Subcutaneous abdominal adipose tissue (tissue), 5 donors: ENCODE results near the gene HTR7.
"Not testable (repeated sequence)": the region's sequence is repeated elsewhere in the genome, so short reads cannot be mapped to it uniquely, and the experiment has no call there.

Source experiments
- H3K27ac ChIP-seq: one replicate; pipeline ENCODE4 v1.7.0; 2013; ENCODE audit warnings: low read depth, mild to moderate bottlenecking, inconsistent platforms, low read length, moderate library complexity
- H3K27me3 ChIP-seq, 5 donors: one replicate each; pipeline ENCODE4 v1.7.0; 2013; ENCODE audit warnings: low read length in 5 of 5, inconsistent platforms in 1 of 5; ENCODE audit not compliant: control insufficient read depth in 5 of 5, insufficient read depth in 4 of 5
- H3K36me3 ChIP-seq, 5 donors: one replicate each; pipeline ENCODE4 v1.7.0; 2013; ENCODE audit warnings: low read length in 5 of 5; ENCODE audit not compliant: control insufficient read depth in 5 of 5, insufficient read depth in 5 of 5
- H3K4me1 ChIP-seq, 5 donors: one replicate each; pipeline ENCODE4 v1.7.0; 2013; ENCODE audit warnings: low read length in 5 of 5, mild to moderate bottlenecking in 3 of 5, moderate library complexity in 1 of 5; ENCODE audit not compliant: control insufficient read depth in 5 of 5, insufficient read depth in 5 of 5
- H3K4me3 ChIP-seq, 5 donors: one replicate each; pipeline ENCODE4 v1.7.0; 2013; ENCODE audit warnings: low read length in 5 of 5, low read depth in 1 of 5
- H3K9ac ChIP-seq, 5 donors: one replicate each; pipeline ENCODE4 v1.7.0; 2013; ENCODE audit warnings: low read length in 5 of 5, mild to moderate bottlenecking in 4 of 5, moderate library complexity in 3 of 5
- H3K9me3 ChIP-seq, 5 donors: one replicate each; pipeline ENCODE4 v1.7.0; 2013; ENCODE audit warnings: low read length in 5 of 5; ENCODE audit not compliant: control insufficient read depth in 5 of 5
- donor health status: healthy.
- donor health status: healthy.
- donor health status: healthy.
- donor health status: healthy.
- donor health status: healthy.

The HTR7 gene

DNA sequence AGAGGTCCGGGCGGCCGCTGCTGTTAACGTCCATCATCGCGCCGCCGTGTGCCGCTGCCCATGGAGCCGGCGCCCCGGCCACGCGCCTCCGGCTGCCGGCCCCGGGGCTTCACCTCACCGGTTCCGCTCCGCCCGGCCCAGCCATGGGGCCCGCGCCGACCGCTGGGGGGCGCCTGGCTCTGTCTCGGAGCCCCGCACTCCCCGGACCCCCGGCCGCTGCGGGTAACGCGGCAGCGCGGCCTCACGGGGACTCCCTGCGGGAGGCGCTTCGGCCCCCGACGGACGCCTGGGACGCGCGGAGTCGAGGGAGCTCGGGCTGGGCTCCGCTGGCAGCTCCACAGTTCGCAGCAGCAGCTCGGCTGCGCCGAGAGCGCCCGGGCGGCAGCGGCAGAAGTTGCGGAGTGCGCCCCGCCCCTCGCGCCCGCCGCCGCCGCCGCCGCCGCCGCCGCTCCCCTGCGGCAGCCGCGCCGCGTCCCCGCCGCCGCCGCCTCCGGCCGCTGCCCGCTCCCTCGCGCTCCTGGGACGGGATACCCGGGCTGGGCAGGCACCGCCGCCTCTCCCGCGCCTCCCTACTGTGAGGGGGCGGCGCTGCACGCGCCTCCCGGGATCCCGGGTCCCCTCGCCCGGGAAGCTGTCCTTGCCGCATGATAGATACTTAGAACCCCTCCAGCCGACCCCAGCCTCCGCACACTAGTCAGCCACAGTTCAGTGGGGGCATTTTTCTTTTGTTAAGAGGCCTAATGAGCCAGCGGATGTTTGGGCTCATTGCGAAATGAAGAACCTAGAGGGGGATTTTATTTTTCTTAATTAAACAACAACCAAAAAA, at the start of gene HTR7:
TSS of gene HTR7 (minus strand) at position 405 of the 826 bp plus-strand sequence. CDS start at position 37, 368 bp downstream.
- H3K4me3 ChIP-seq, result peak within 1 kb of the TSS; percentile 61 to 78 (median 69)
- no peaks in the 10 kb centered on the region for H3K36me3 ChIP-seq
- H3K9ac ChIP-seq, result peak within 1 kb of the TSS in 4 of 5 donors; percentile 48 to 80 (median 70)
- H3K27ac ChIP-seq, result no peak within 1 kb of the TSS
- H3K9me3 ChIP-seq, result no peaks in the 10 kb centered on the region
- peaks cover 9 to 34% (median 23%) of the 10 kb centered on the region in 5 donors for H3K27me3 ChIP-seq
- H3K4me1 ChIP-seq, result peaks cover 0 to 16% (median 13%) of the 10 kb centered on the region in 5 donors

DNA sequence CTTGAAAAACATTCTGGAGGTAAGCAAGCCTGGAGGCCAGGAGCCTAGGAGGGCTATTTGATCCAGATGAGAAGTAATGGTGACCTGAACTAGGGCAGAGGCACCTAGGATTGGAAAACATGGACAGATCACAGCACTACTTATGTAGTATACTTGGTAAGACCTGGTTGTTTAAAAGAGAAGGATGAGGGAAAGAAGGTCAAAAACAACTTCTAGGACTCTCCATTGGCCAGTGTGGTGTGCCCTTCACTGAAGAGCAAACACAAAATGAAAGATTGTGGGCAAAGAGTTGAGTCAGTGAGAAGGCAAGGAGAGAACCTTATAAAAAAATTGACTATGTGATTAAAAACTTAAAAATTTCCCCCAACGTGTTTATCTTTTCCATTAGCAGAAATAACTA, 48.8 kb upstream of the HTR7 start:
- Histone ChIP-seq H3K4me3 (no peak overlapping the region), H3K9ac (no peak overlapping the region), H3K27me3 (no peaks in the 10 kb centered on the region), H3K36me3 (peaks cover 8 to 34% (median 20%) of the 10 kb centered on the region in 5 donors), H3K9me3 (no peaks in the 10 kb centered on the region), H3K27ac (no peak overlapping the region), H3K4me1 (peaks cover 0 to 1% (median under 1%) of the 10 kb centered on the region in 5 donors)

DNA sequence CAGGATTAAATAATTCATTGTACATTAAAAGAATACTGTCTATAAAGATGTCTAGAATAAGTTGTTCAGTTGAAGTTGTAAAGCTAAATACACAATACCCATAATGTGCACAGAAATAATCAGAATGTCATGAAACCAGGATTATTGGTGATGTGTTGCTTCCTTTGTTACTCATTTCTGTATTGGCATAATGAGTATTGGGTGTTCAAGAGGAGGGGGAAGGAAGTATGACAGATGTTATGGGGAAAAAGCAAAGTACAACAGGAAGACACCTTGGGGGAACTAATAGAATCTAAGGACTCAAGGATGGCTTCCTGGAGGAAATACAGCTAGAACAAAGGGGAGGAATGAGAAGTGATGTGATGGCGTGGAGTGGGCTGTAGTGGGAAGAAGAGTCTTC, 48.1 kb upstream of the HTR7 start:
- peaks cover 12 to 37% (median 23%) of the 10 kb centered on the region in 5 donors for H3K36me3 ChIP-seq
- no peak overlapping the region for H3K27ac ChIP-seq

DNA sequence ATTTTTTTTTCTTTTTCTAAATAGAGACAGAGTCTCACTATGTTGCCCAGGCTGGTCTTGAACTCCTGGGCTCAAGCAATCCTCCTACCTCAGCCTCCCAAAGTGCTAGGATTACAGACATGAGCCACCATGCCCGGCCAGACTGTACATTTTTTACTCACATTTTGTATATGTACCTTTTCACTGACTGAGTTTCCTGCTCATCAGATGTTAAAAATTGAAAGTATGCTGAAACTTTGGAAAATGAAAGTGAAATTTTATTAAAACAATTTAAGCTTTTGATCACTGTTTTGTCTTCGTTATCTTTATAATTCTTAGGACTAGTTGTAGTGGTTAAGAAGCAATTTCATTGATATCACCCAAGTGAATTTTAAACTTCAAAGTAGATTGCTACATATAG, 39.1 kb upstream of the HTR7 start:
- H3K27ac ChIP-seq, H3K27me3 ChIP-seq, H3K9me3 ChIP-seq, H3K4me3 ChIP-seq, H3K9ac ChIP-seq, H3K4me1 ChIP-seq: not testable (repeated sequence)
- peaks cover 19 to 50% (median 28%) of the 10 kb centered on the region in 5 donors for H3K36me3 ChIP-seq

More for the DNA sequence above, 48.1 kb upstream of the HTR7 start:
- Histone ChIP-seq H3K4me1 (no peaks in the 10 kb centered on the region), H3K4me3 (no peak overlapping the region), H3K9me3 (no peaks in the 10 kb centered on the region), H3K9ac (no peak overlapping the region), H3K27me3 (no peaks in the 10 kb centered on the region)

DNA sequence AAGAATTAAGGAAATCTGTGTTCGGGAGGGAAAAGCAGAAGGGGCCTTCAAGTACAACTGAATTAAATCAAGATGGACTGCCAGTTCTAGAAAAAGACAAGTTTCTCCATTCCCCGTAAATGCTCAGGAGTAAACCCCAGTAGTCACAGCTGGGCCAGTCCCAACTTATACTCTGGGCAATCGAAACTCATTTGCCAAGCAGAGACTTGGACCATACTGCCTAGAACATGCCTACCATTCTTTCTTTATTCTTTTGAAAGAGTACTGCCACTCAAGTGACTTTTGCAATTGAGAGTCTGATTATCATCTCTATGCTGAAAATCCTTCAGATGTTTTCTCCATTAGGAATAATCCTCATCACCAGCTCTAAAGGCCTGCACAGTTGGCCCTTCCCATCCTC, 35.4 kb upstream of the HTR7 start:
- Histone ChIP-seq H3K27ac (no peak overlapping the region), H3K4me3 (no peak overlapping the region), H3K9ac (no peak overlapping the region), H3K4me1 (peaks cover 0 to 12% (median 4%) of the 10 kb centered on the region in 5 donors), H3K9me3 (no peaks in the 10 kb centered on the region), H3K36me3 (peaks cover 19 to 51% (median 38%) of the 10 kb centered on the region in 5 donors), H3K27me3 (no peaks in the 10 kb centered on the region)

DNA sequence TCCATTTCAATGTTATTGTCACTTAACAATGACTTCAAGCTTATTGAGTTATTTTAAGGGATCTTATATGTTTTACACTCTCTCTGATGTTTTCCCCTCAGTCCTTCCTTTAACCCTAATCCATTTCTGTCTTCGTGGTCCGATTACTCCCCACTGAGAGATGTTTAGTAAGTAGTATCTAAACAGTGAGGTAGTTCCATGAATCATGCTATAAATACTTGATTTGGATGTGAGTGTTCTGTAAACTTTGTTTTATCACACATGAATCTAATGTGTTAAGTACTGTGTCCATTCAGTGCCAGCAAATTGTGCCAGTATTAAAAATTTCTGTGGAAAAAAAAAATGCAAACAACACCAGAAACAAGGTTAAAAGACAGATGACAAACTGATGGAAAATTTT, 32.5 kb upstream of the HTR7 start:
- Histone ChIP-seq H3K27ac (no peak overlapping the region), H3K9me3 (no peaks in the 10 kb centered on the region), H3K4me3 (no peak overlapping the region), H3K4me1 (peaks cover 0 to 12% (median 5%) of the 10 kb centered on the region in 5 donors), H3K27me3 (no peaks in the 10 kb centered on the region), H3K36me3 (peaks cover 31 to 69% (median 47%) of the 10 kb centered on the region in 5 donors), H3K9ac (no peak overlapping the region)

DNA sequence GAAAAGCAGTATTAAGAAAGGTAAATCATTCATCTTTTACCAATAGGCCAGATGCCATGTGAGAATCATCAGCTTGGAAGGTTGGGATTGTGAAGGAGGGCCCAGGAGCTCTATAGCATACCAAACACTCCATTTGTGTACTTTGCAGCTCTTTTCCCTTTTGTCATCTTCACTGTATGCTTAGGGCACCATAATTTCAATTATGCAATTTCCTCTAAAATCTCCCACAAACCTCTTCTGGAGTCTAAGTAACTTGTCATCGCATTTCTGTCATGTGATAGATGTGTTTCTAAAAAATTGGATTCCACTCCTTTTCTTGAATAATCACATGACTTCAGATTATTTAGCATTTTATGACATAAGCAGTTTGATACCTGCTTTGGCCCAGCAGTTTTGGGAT, 31.8 kb upstream of the HTR7 start:
- no peaks in the 10 kb centered on the region for H3K9me3 ChIP-seq
- peaks cover 0 to 19% (median 11%) of the 10 kb centered on the region in 5 donors for H3K4me1 ChIP-seq
- H3K36me3 ChIP-seq, result peaks cover 31 to 68% (median 40%) of the 10 kb centered on the region in 5 donors
- H3K27me3 ChIP-seq, result no peaks in the 10 kb centered on the region
- no peak overlapping the region for H3K9ac ChIP-seq
- no peak overlapping the region for H3K27ac ChIP-seq
- no peak overlapping the region for H3K4me3 ChIP-seq

DNA sequence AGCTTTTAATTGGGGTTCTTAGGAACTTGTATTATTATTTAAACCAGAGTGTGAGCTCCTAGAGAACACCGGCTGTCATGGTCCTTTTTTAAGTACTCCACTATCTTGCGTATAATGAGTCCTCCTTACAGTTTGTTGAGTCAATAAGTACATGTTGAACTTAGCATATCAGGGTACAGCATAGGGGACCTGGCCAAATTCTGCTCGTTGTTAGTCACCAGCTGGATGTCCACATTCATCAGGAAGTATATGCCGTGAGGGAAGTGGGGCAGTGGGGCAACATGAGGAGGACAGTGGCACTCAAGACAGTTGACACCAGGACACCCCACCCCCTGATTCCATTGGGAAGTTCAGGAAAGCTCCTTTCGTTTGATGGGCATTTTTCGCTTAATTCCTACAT, 30.5 kb upstream of the HTR7 start:
- Histone ChIP-seq H3K27ac (no peak overlapping the region), H3K4me1 (peaks cover 0 to 22% (median 12%) of the 10 kb centered on the region in 5 donors), H3K9me3 (no peaks in the 10 kb centered on the region), H3K36me3 (peaks cover 30 to 65% (median 37%) of the 10 kb centered on the region in 5 donors), H3K9ac (no peak overlapping the region), H3K27me3 (no peaks in the 10 kb centered on the region), H3K4me3 (no peak overlapping the region)

DNA sequence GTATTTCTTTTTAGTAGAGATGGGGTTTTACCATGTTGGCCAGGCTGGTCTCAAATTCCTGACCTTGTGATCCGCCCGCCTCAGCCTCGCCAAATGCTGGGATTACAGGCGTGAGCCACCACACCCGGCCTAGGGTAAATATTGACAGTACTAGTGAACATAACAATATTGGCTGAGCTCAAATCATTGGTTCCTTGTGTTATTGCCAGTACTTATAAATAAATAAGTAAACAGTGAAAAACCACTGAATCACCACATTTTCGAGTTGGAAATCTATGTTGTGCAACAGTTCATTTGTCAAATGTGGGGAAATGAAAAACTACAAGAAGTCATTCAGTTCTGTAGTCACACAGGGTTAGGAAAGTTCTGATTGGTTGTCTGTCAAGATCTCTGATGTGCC, 29.7 kb upstream of the HTR7 start:
- no peak overlapping the region for H3K9ac ChIP-seq
- H3K36me3 ChIP-seq, result peaks cover 30 to 62% (median 37%) of the 10 kb centered on the region in 5 donors
- no peaks in the 10 kb centered on the region for H3K27me3 ChIP-seq
- H3K27ac ChIP-seq, result no peak overlapping the region
- peaks cover 0 to 21% (median 12%) of the 10 kb centered on the region in 5 donors for H3K4me1 ChIP-seq
- H3K4me3 ChIP-seq, result no peak overlapping the region
- H3K9me3 ChIP-seq, result no peaks in the 10 kb centered on the region

DNA sequence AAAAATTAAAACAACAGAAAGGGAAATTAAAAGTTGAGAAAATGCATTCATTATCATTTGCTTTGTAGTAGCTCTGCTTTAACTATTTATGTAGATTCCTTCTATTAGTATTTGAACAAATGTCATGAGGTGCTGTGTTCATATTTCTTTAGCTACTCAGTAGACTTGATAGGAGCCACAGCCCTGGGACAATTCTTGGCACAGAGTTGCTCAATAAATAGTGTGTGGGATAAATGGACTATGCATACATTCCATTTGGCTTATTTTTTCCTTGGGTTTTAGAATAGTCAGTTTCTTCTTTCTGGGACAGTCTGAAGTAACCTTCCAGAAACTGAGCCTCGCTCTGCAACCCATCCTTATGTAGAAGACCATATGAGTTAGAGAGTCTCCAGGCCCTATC, 27.3 kb upstream of the HTR7 start:
- Histone ChIP-seq H3K9ac (peak overlapping the region in 1 of 5 donors; percentile 43), H3K4me3 (no peak overlapping the region), H3K36me3 (peaks cover 25 to 60% (median 27%) of the 10 kb centered on the region in 5 donors), H3K9me3 (no peaks in the 10 kb centered on the region), H3K27me3 (no peaks in the 10 kb centered on the region), H3K4me1 (peaks cover 0 to 15% (median 12%) of the 10 kb centered on the region in 5 donors), H3K27ac (peak overlapping the region; percentile 37)
